A549 (cell line): ENCODE results near the gene KRT73. TPM values are rescaled to one million over a fixed set of nuclear protein-coding genes. Genes with fewer than 3 reads are reported as not detected.

Source experiments
- ATAC-seq, 2 experiments: fragments of 200-7000 bp in 1 of 2; fragments of >200 bp in 1 of 2; cut with Nextera tagmentation in 1 of 2; cut with Tn5 transposase in 1 of 2; 3 replicates each; pipeline versions ENCODE4 v1.8.0 to v1.9.1; 2018 to 2020; ENCODE audit warnings: mild to moderate bottlenecking in 1 of 2, moderate library complexity in 1 of 2
- CTCF ChIA-PET: fragments of 300-600 bp; sonication (Branson Sonifier 250); formaldehyde crosslinking; extraction: SDS; loops from one replicate; lab custom pipeline; 2021; ENCODE audit warnings: antibody characterized with exemption, inconsistent platforms; lab: Yijun Ruan, JAX
- POLR2A ChIA-PET: fragments of 350-600 bp; formaldehyde crosslinking; extraction: SDS; loops from one replicate; lab custom pipeline; 2021; ENCODE audit warnings: antibody characterized with exemption, inconsistent platforms; lab: Yijun Ruan, JAX
- DNase-seq, 2 experiments: peaks; one replicate each; pipeline versions ENCODE4 v3.0.0 to v3.0.0-alpha.2; 2011 to 2016; ENCODE audit warnings: low read depth in 1 of 2, low spot score in 1 of 2
- FAIRE-seq: peaks from 2 replicates; lab custom pipeline; 2011; peaks lifted over from hg19 to GRCh38; lab: Jason Lieb, UNC
- H3K27ac ChIP-seq, 2 experiments: fragments of >200 bp; sonication (Bioruptor Twin); formaldehyde crosslinking; 3 replicates each; pipeline ENCODE4 v1.5.1; 2016 to 2017
- H3K4me1 ChIP-seq: fragments of >200 bp; sonication (Bioruptor Twin); formaldehyde crosslinking; 3 replicates; pipeline ENCODE4 v1.6.1; 2016
- H3K4me2 ChIP-seq: fragments of >200 bp; sonication (Bioruptor Twin); formaldehyde crosslinking; 3 replicates; pipeline ENCODE4 v1.6.1; 2016
- H3K4me3 ChIP-seq: fragments of >200 bp; sonication (Bioruptor Twin); formaldehyde crosslinking; 3 replicates; pipeline ENCODE4 v1.5.1; 2016
- H3K9me3 ChIP-seq: fragments of >200 bp; sonication (Bioruptor Twin); formaldehyde crosslinking; 3 replicates; pipeline ENCODE4 v1.6.1; 2016
- BHLHE40 ChIP-seq: IDR thresholded peaks from 2 replicates; pipeline ENCODE4 v1.6.1; 2012; ENCODE audit warnings: low read depth, low read length, inconsistent platforms
- CBX8 ChIP-seq: fragments of 200-600 bp; sonication (generic); IDR thresholded peaks from 2 replicates; pipeline ENCODE4 v1.6.1; 2016
- CEBPB ChIP-seq, 2 experiments: fragments of >200 bp in 1 of 2; sonication (Bioruptor Twin) in 1 of 2; formaldehyde crosslinking in 1 of 2; IDR thresholded peaks; 2 replicates each; pipeline ENCODE4 v1.6.1; 2012 to 2016
- CHD4 ChIP-seq: fragments of 200-600 bp; sonication (generic); IDR thresholded peaks from 2 replicates; pipeline ENCODE4 v1.6.1; 2016; ENCODE audit warnings: antibody characterized with exemption, mild to moderate bottlenecking, borderline replicate concordance
- CTCF ChIP-seq: fragments of >200 bp; sonication (Bioruptor Twin); formaldehyde crosslinking; IDR thresholded peaks from 3 replicates; pipeline ENCODE4 v1.5.1; 2016
- EHF ChIP-seq: fragments of 250-450 bp; sonication (Bioruptor Pico); IDR thresholded peaks from 2 replicates; pipeline ENCODE4 v1.5.0; 2020; ENCODE audit warnings: mild to moderate bottlenecking
- EP300 ChIP-seq, 2 experiments: fragments of >200 bp; sonication (Bioruptor Twin); formaldehyde crosslinking; IDR thresholded peaks; 2 replicates in 1 of 2; 3 replicates in 1 of 2; pipeline ENCODE4 v1.6.1; 2016 to 2017
- FOSB ChIP-seq: fragments of 250-450 bp; sonication (Bioruptor Pico); IDR thresholded peaks from 2 replicates; pipeline ENCODE4 v1.5.0; 2020; ENCODE audit warnings: mild to moderate bottlenecking, moderate library complexity
- FOXS1 ChIP-seq: fragments of 250-450 bp; sonication (Bioruptor Pico); IDR thresholded peaks from 2 replicates; pipeline ENCODE4 v1.5.0; 2020; ENCODE audit warnings: mild to moderate bottlenecking, moderate library complexity
- GATA3 ChIP-seq: IDR thresholded peaks from 2 replicates; pipeline ENCODE4 v1.6.1; 2012; ENCODE audit warnings: borderline replicate concordance
- HEYL ChIP-seq: fragments of 250-450 bp; sonication (Bioruptor Pico); IDR thresholded peaks from 2 replicates; pipeline ENCODE4 v1.8.0; 2021; ENCODE audit warnings: mild to moderate bottlenecking, moderate library complexity
- HOXB13 ChIP-seq: fragments of 250-450 bp; sonication (Bioruptor Pico); IDR thresholded peaks from 2 replicates; pipeline ENCODE4 v1.5.0; 2020; ENCODE audit warnings: low read depth, mild to moderate bottlenecking, moderate library complexity
- HOXB5 ChIP-seq: fragments of 250-450 bp; sonication (Bioruptor Pico); IDR thresholded peaks from 2 replicates; pipeline ENCODE4 v1.5.0; 2020; ENCODE audit warnings: mild to moderate bottlenecking, moderate library complexity
- JUN ChIP-seq, 2 experiments: fragments of >200 bp; sonication (Bioruptor Twin); formaldehyde crosslinking; IDR thresholded peaks; 2 replicates in 1 of 2; 3 replicates in 1 of 2; pipeline ENCODE4 v1.6.1; 2016 to 2017
- MAFK ChIP-seq: fragments of 450-650 bp; IDR thresholded peaks from 2 replicates; pipeline ENCODE4 v1.6.1; 2014; ENCODE audit not compliant: partially characterized antibody
- MAZ ChIP-seq: fragments of 150-350 bp; IDR thresholded peaks from 2 replicates; pipeline ENCODE4 v1.6.1; 2014; ENCODE audit warnings: antibody characterized with exemption, low read depth, low read length, borderline replicate concordance
- NPAS2 ChIP-seq: fragments of 250-450 bp; sonication (Bioruptor Pico); IDR thresholded peaks from 2 replicates; pipeline ENCODE4 v1.8.0; 2022; ENCODE audit warnings: mild to moderate bottlenecking, moderate library complexity, borderline replicate concordance
- NR3C1 ChIP-seq: fragments of >200 bp; sonication (Bioruptor Twin); formaldehyde crosslinking; IDR thresholded peaks from 3 replicates; pipeline ENCODE4 v1.6.1; 2017
- PHF8 ChIP-seq: fragments of 200-600 bp; sonication (generic); IDR thresholded peaks from 2 replicates; pipeline ENCODE4 v1.6.1; 2016; ENCODE audit warnings: low read depth, mild to moderate bottlenecking, antibody characterized with exemption, moderate library complexity, borderline replicate concordance
- POLR2AphosphoS2 ChIP-seq: conservative IDR thresholded peaks from 2 replicates; pipeline ENCODE4 v1.6.1; 2012; ENCODE audit warnings: low read length, improper control_type of control experiment, inconsistent platforms
- RARB ChIP-seq: fragments of 250-450 bp; sonication (Bioruptor Pico); IDR thresholded peaks from 2 replicates; pipeline ENCODE4 v1.8.0; 2021; ENCODE audit warnings: mild to moderate bottlenecking, moderate library complexity
- RNF2 ChIP-seq: fragments of 200-600 bp; sonication (generic); IDR thresholded peaks from 2 replicates; pipeline ENCODE4 v1.6.1; 2016; ENCODE audit warnings: low read depth, mild to moderate bottlenecking, antibody characterized with exemption, moderate library complexity, borderline replicate concordance
- SREBF2 ChIP-seq: fragments of 450-650 bp; IDR thresholded peaks from 2 replicates; pipeline ENCODE4 v1.6.1; 2014; ENCODE audit warnings: mild to moderate bottlenecking, moderate library complexity
- ZSCAN20 ChIP-seq: fragments of 250-450 bp; sonication (Bioruptor Pico); IDR thresholded peaks from 2 replicates; pipeline ENCODE4 v1.8.0; 2022; ENCODE audit warnings: mild to moderate bottlenecking, moderate library complexity
- WGBS: methylation state at CpG from one replicate; pipeline ENCODE4 v1.1.6; 2017; ENCODE audit errors: missing lambda C conversion rate; 5-methylcytosine and 5-hydroxymethylcytosine counted together
- polyA plus RNA-seq, 4 experiments: library from polyadenylated mRNA; depleted of rRNA in 3 of 4; stranded (reverse); fragments of >200 nt; fragmentation: RNase III in 1 of 4; extraction: RNeasy Plus Mini Kit Qiagen cat#74134 plus additional on column Dnase treatment in 1 of 4; gene quantifications; 2 replicates in 3 of 4; 3 replicates in 1 of 4; pipeline ENCODE4 v1.2.3, GENCODE V29; 2011 to 2017
- TF ChIP-seq, protein P1 (sequence below): fragments of 250-450 bp; sonication (Bioruptor Pico); IDR thresholded peaks from 2 replicates; pipeline ENCODE4 v1.5.0; 2020; ENCODE audit warnings: low read depth, mild to moderate bottlenecking, moderate library complexity

The KRT73 gene
- polyA plus RNA-seq, 2 of the 4 experiments (the other 2 are of a cell fraction), result not detected

DNA sequence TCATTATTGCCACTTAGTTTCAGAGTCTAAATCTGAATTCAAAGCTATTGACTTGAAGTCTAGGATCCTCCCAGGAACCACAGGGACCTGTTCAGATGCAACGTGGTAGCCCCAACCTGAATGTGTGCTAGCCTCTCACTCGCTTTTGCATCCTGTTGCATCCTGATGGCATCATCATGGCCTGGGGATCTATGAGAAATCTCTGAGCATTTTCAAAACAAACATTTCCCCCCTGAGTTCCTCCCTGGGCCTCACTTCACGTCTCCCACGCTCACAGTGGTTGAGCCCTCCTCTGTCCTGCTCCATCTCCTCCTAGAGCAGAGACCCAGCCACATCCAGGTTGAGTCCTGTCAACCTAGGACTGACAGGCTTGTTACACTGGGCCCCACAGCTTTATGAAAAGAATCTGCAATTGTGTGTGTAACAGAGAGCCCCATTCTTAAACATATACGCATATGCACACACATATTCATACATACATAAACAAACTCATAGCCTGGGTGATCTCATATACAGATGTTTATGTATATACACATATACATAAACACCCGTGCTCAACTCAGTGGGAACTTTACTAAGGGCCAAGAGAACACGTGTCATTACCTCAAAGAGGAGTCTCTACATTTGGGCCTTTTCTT, 11.7 kb downstream of the KRT73 start (continued):
- TF ChIP-seq RNF2 (no peak), SREBF2 (no peak)
- TF ChIP-seq, protein P1, sequence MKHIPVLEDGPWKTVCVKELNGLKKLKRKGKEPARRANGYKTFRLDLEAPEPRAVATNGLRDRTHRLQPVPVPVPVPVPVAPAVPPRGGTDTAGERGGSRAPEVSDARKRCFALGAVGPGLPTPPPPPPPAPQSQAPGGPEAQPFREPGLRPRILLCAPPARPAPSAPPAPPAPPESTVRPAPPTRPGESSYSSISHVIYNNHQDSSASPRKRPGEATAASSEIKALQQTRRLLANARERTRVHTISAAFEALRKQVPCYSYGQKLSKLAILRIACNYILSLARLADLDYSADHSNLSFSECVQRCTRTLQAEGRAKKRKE (CRISPR knock-in tag), result no peak

- Histone ChIP-seq H3K4me2 (no peak overlapping the region), H3K4me3 (no peak overlapping the region), H3K27ac (no peak overlapping the region), H3K4me1 (no peaks in the 10 kb centered on the region), H3K9me3 (no peaks in the 10 kb centered on the region)
- ChIA-PET CTCF (interaction anchor here (0.7 to 1.4 kb wide), 4 partner anchors 21 to 483 kb away, joined by 3 read pairs; no protein-coding TSS in a partner anchor), POLR2A (no interaction called here)
- TF ChIP-seq FOSB (CRISPR knock-in tag) (no peak), EP300 (IDR thresholded peaks at IDR 0.05) (no peak), HEYL (no peak), GATA3 (no peak), MAZ (no peak), CHD4 (no peak), HOXB5 (CRISPR knock-in tag) (no peak), NR3C1 (no peak), MAFK (no peak), CTCF (no peak), BHLHE40 (no peak), CBX8 (no peak), NPAS2 (CRISPR knock-in tag) (no peak), JUN (IDR thresholded peaks at IDR 0.05) (no peak), HOXB13 (no peak), FOXS1 (CRISPR knock-in tag) (no peak)
- no peak for FAIRE-seq
- ATAC-seq, result no peak
- WGBS, result 42% methylated on average over 3 of the region's 3 CpGs
- DNase-seq, result no peak
Measured at GRCh38 chr12:52606096-52606495, 12.3 kb downstream of the KRT73 start.

DNA sequence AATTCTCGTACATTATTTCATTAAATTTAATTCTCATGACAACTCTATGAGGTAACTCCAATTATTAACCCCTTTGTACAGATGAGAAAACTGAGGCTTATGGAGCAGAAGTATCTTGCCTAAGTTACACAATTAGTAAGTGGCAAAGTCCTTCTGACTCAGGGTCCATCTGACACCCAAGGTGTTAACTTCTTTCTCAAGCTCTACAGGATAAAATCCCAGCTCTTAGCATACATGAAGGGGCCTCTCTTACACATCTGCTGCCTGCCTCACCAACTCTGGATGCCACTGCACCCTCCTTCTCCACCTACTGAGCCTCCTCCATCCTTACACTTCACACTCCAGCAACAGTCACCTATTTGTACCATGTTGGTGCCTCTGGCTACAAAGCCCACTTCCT, 12.8 kb downstream of the KRT73 start:
- DNase-seq (no peak), FAIRE-seq (no peak), ATAC-seq (no peak)
- POLR2A ChIA-PET, result no interaction called here
- 81% methylated on average over 1 of the region's 1 CpG for WGBS
- H3K27ac ChIP-seq, result no peak overlapping the region
- CTCF ChIA-PET, result interaction anchor here (0.7 to 1.4 kb wide), 3 partner anchors 20 to 483 kb away, joined by 3 read pairs; no protein-coding TSS in a partner anchor
- H3K4me3 ChIP-seq, result no peak overlapping the region
- no peak overlapping the region for H3K4me2 ChIP-seq
- no peak for TF ChIP-seq CTCF
- no peak for TF ChIP-seq RNF2
- TF ChIP-seq ZSCAN20, result no peak
- TF ChIP-seq CBX8, result no peak
- no peak for TF ChIP-seq EHF (CRISPR knock-in tag)
- no peak for TF ChIP-seq POLR2AphosphoS2
- TF ChIP-seq CEBPB (IDR thresholded peaks at IDR 0.05), result no peak
- TF ChIP-seq PHF8, result no peak
- TF ChIP-seq RARB (CRISPR knock-in tag), result no peak
- H3K9me3 ChIP-seq, result no peaks in the 10 kb centered on the region
- H3K4me1 ChIP-seq, result no peaks in the 10 kb centered on the region
